Heart right ventricle (tissue), 16 donors: Measurements from ENCODE around the gene AMPH. TPM values are rescaled to one million over a fixed set of nuclear protein-coding genes. Genes with fewer than 3 reads are reported as not detected.

ENCODE experiments used
- ATAC-seq, 8 donors: fragments of 200-7000 bp; cut with Tn5 transposase; one replicate each; pipeline ENCODE4 v1.9.1; 2020; ENCODE audit warnings: mild to moderate bottlenecking in 8 of 8, moderate library complexity in 8 of 8, moderate number of reproducible peaks in 1 of 8
- DNase-seq, 2 donors: peaks; one replicate each; pipeline ENCODE4 v3.0.0-alpha.2; 2020
- H3K27ac ChIP-seq, 10 donors: fragments of 200-600 bp; sonication (generic) in 2 of 10; one replicate each; pipeline versions ENCODE4 v1.5.0 to v1.8.0; 2020 to 2022; ENCODE audit warnings: mild to moderate bottlenecking in 3 of 10
- H3K27me3 ChIP-seq, 7 donors: fragments of 200-600 bp; one replicate each; pipeline ENCODE4 v1.8.0; 2021 to 2022; ENCODE audit warnings: mild to moderate bottlenecking in 2 of 7
- H3K36me3 ChIP-seq, 9 donors: fragments of 200-600 bp; sonication (generic) in 1 of 9; one replicate each; pipeline versions ENCODE4 v1.5.0 to v1.8.0; 2020 to 2022; ENCODE audit warnings: mild to moderate bottlenecking in 2 of 9
- H3K4me1 ChIP-seq, 9 donors: fragments of 200-600 bp; sonication (generic) in 1 of 9; one replicate each; pipeline versions ENCODE4 v1.5.0 to v1.8.0; 2020 to 2022; ENCODE audit warnings: mild to moderate bottlenecking in 4 of 9
- H3K4me3 ChIP-seq, 10 donors: fragments of 200-600 bp; sonication (generic) in 2 of 10; one replicate each; pipeline versions ENCODE4 v1.5.0 to v1.8.0; 2020 to 2022; ENCODE audit warnings: mild to moderate bottlenecking in 7 of 10, moderate library complexity in 2 of 10
- H3K9me3 ChIP-seq, 11 donors: fragments of 200-600 bp in 10 of 11; sonication (generic) in 2 of 11; one replicate each; pipeline versions ENCODE4 v1.5.0 to v1.8.0; 2013 to 2022; ENCODE audit warnings: mild to moderate bottlenecking in 2 of 11, control low read depth in 1 of 11, moderate library complexity in 1 of 11
- WGBS, 2 donors: extraction: QIAGEN DNeasy Blood & Tissue Kit; methylation state at CpG; one replicate each; pipeline ENCODE4 v1.1.7; 2013; ENCODE audit warnings: inconsistent platforms in 1 of 2; 5-methylcytosine and 5-hydroxymethylcytosine counted together
- intact Hi-C, 10 donors: fragments of 100-400 bp; cut with DNase I; formaldehyde crosslinking; loops; one replicate each; pipeline versions ENCODE4 v1.11.1 to v1.14.2; 2022
- polyA plus RNA-seq, 2 donors: library from polyadenylated mRNA; stranded (reverse); fragments of 200-250 nt; gene quantifications; one replicate each; pipeline ENCODE4 v1.2.3, GENCODE V29; 2013
- total RNA-seq, 10 donors: library from RNA; stranded (reverse); fragmentation: NEBNext Ultra II Directional in 3 of 10; extraction: Animal tissue kit (Norgen Biotek cat#: 25700) in 3 of 10; gene quantifications; one replicate each; pipeline versions ENCODE4 v1.2.1 to v1.2.4, GENCODE V29; 2021 to 2023
- TF ChIP-seq, protein P1 (sequence below), 9 donors: fragments of 200-600 bp; sonication (generic) in 2 of 9; IDR thresholded peaks; one replicate each; pipeline versions ENCODE4 v1.5.0 to v1.8.0; 2021 to 2022; ENCODE audit warnings: antibody characterized with exemption in 9 of 9, mild to moderate bottlenecking in 5 of 9, moderate library complexity in 1 of 9
- donor health status: Arrhythmogenic right ventricular cardiomyopathy.
- donor health status: ischemic (EF 13 %, LVEDD 7.1; RV severe dilation, severe dysfunction).
- donor health status: healthy with polysubstance abuse.
- donor health status: DM: no; HTN: yes; CAD: no.
- donor health status: DM: no; HTN: no; CAD: no.
- donor health status: ischemic (EF 25% LVEDD 6.9; RV normal size, moderate dysfunction).
- donor health status: ischemic (EF 25% LVEDD 5.7; RV mildly dilated, moderate dysfunction).
- donor health status: healthy.
- donor health status: DM: yes; HTN: yes; CAD: no.
- donor health status: Ischemic cardiomyopathy.
- donor health status: ischemic (EF 35%, LVEDD 5.7; RV mildly dilated, moderate dysfunction).
- donor health status: nonischemic (EF 11% LVEDD 7.7; RV severe dilation, severe dysfunction).
- donor health status: DM: yes; HTN: yes; CAD: no.
- donor health status: PGD.
- donor health status: ischemic (EF 29% LVEDD 5.4; RV normal size, mild dysfunction).
- donor health status: nonischemic (EF 23%, LVEDD 6.1; RV moderate dilation, normal function).

Gene AMPH
- total and polyA plus RNA-seq, 12 donors: 0.95 to 3.5 (median 2.3) TPM

DNA sequence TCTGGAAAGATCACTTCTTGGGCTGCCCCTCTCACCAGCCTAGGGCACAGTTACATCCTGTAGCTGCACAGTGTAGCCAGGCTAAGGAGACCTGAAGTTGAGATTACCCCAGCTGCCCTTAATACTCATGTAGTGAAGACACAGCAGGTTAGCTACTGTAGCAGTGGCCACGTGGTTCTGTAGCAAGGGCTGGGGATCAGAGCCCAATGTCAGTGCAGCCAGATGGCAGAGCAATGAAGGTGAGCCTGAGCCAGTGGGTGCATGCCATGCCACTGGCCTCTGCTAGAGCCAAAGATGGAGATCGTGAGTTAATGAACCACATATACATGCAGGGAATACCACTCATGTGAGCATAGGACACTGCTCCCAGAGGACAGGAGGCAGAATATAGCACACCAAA is 15.5 kb downstream of the AMPH start:
- Histone ChIP-seq H3K4me3 (no peak overlapping the region), H3K36me3 (no peaks in the 10 kb centered on the region), H3K27me3 (no peaks in the 10 kb centered on the region), H3K9me3 (peaks cover 0 to 2% (median 0%) of the 10 kb centered on the region in 11 donors), H3K4me1 (no peaks in the 10 kb centered on the region), H3K27ac (no peak overlapping the region)
- TF ChIP-seq, protein P1, sequence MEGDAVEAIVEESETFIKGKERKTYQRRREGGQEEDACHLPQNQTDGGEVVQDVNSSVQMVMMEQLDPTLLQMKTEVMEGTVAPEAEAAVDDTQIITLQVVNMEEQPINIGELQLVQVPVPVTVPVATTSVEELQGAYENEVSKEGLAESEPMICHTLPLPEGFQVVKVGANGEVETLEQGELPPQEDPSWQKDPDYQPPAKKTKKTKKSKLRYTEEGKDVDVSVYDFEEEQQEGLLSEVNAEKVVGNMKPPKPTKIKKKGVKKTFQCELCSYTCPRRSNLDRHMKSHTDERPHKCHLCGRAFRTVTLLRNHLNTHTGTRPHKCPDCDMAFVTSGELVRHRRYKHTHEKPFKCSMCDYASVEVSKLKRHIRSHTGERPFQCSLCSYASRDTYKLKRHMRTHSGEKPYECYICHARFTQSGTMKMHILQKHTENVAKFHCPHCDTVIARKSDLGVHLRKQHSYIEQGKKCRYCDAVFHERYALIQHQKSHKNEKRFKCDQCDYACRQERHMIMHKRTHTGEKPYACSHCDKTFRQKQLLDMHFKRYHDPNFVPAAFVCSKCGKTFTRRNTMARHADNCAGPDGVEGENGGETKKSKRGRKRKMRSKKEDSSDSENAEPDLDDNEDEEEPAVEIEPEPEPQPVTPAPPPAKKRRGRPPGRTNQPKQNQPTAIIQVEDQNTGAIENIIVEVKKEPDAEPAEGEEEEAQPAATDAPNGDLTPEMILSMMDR (IDR thresholded peaks at IDR 0.05): no peak
- intact Hi-C loops: no loop called here
- 67 to 74% methylated on average over 2 of the region's 2 CpGs for WGBS, 2 donors
- ATAC-seq (no peak), DNase-seq (no peak)

DNA sequence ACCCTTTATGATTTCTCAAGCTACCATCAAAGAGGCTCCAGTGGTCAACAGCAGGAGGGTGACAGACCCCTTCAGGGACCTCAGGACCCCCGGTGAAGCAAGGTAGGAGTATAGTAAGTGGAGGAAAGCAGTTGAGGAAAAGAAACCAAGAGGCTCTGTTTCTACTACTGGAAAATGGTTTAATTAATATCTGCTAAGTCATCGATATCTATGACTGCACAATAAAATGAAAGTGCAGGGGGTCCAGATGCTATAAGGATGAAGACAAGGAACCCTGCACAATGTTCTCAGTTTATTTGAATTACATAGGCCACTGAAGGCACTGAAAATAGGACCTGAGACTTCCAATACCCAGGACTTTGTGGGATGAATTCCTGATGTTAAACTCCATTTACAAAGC is 23.7 kb downstream of the AMPH start:
- intact Hi-C loops: no loop called here
- no peak for DNase-seq
- Histone ChIP-seq H3K9me3 (no peaks in the 10 kb centered on the region), H3K4me3 (no peak overlapping the region), H3K27ac (no peak overlapping the region), H3K27me3 (no peaks in the 10 kb centered on the region), H3K36me3 (no peaks in the 10 kb centered on the region), H3K4me1 (no peaks in the 10 kb centered on the region)
- no peak for ATAC-seq
- 91 to 92% methylated on average over 2 of the region's 2 CpGs for WGBS, 2 donors
- TF ChIP-seq, protein P1 (IDR thresholded peaks at IDR 0.05): no peak

DNA sequence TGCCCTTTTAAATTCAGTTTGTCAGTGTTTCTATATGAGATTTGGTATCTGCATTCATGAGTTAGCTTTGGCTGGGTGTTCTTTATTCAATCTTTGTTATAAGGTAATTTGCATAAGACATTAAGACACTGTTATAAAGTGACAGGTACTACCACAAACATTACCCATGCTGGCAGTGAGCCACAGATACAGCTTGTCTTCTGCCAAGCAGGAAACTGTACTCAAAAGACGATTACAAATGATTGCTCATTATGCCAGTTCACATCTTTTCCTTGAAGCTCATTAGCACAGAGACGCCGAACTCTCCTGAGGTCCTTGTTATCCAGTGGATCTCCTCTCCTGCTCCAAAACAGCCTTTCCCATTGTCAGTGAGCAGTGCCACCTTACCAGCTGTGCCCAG is 30.4 kb downstream of the AMPH start:
- intact Hi-C loops: no loop called here
- 77% methylated on average over 3 of the region's 3 CpGs for WGBS, 2 donors
- Histone ChIP-seq H3K4me1 (no peaks in the 10 kb centered on the region), H3K27me3 (no peaks in the 10 kb centered on the region), H3K9me3 (no peaks in the 10 kb centered on the region), H3K27ac (no peak overlapping the region), H3K36me3 (no peaks in the 10 kb centered on the region), H3K4me3 (no peak overlapping the region)
- TF ChIP-seq, protein P1 (IDR thresholded peaks at IDR 0.05): no peak
- ATAC-seq (no peak), DNase-seq (no peak)

DNA sequence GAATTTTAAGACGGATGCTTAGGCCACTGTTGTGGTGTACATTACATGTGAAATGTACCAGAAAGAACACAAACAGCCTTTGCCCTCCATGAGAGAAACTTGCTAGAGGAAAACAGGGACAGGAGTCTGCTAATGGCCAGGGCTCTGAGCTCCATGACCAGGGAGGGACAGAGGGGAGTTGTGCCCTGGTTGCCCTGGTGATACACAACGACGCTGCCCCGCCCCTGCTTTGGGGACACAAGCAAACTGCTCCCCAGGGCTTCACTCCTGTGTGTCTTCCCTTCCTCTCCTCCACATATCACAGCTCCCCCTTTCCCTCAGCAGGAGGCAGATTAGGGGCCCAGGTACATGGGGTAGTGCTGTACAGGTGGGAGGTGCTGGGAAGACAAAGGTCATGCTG is 36.2 kb downstream of the AMPH start:
- no peaks in the 10 kb centered on the region for H3K4me1 ChIP-seq
- ATAC-seq (no peak), DNase-seq (no peak)
- no peaks in the 10 kb centered on the region for H3K36me3 ChIP-seq
- no peaks in the 10 kb centered on the region for H3K27me3 ChIP-seq
- no peak overlapping the region for H3K4me3 ChIP-seq
- 64 to 68% methylated on average over 4 of the region's 4 CpGs for WGBS, 2 donors
- no peak overlapping the region for H3K27ac ChIP-seq
- TF ChIP-seq, protein P1 (IDR thresholded peaks at IDR 0.05): no peak
- H3K9me3 ChIP-seq: no peaks in the 10 kb centered on the region
- intact Hi-C loops: no loop called here
